Right cardiac atrium (tissue), 5 donors: ENCODE data around the gene ESRRB. TPM values are rescaled to one million over a fixed set of nuclear protein-coding genes. Genes with fewer than 3 reads are reported as not detected.

ENCODE experiments used
- ATAC-seq, 2 donors: fragments of 200-7000 bp; cut with Tn5 transposase; one replicate each; pipeline versions ENCODE4 v1.8.0 to v1.9.1; 2020; ENCODE audit warnings: moderate library complexity in 2 of 2, mild to moderate bottlenecking in 1 of 2
- DNase-seq, 3 donors: peaks; one replicate each; pipeline ENCODE4 v3.0.0-alpha.2; 2020
- H3K27ac ChIP-seq: one replicate; pipeline ENCODE4 v1.5.1; 2013; ENCODE audit warnings: mild to moderate bottlenecking, low read length, control low read depth, moderate library complexity
- H3K27me3 ChIP-seq: one replicate; pipeline ENCODE4 v1.6.1; 2013; ENCODE audit not compliant: control insufficient read depth, insufficient read depth
- H3K4me1 ChIP-seq: one replicate; pipeline ENCODE4 v1.6.1; 2013; ENCODE audit warnings: low read length; ENCODE audit not compliant: control insufficient read depth, insufficient read depth
- H3K4me3 ChIP-seq: one replicate; pipeline ENCODE4 v1.5.1; 2013; ENCODE audit warnings: low read length, control low read depth
- H3K9me3 ChIP-seq: one replicate; pipeline ENCODE4 v1.6.1; 2013; ENCODE audit warnings: low read length; ENCODE audit not compliant: control insufficient read depth
- WGBS: extraction: QIAGEN DNeasy Blood & Tissue Kit; methylation state at CpG from one replicate; pipeline ENCODE4 v1.1.7; 2013; 5-methylcytosine and 5-hydroxymethylcytosine counted together
- intact Hi-C, 4 donors: fragments of 100-400 bp; cut with DNase I; formaldehyde crosslinking; loops; one replicate each; pipeline versions ENCODE4 v1.11.0 to v1.14.0; 2022 to 2023
- polyA plus RNA-seq: library from polyadenylated mRNA; stranded (reverse); fragments of 200-250 nt; gene quantifications from one replicate; pipeline ENCODE4 v1.2.3, GENCODE V29; 2013
- total RNA-seq, 4 donors: library from RNA; stranded (reverse); fragmentation: NEBNext Ultra II Directional; extraction: Animal tissue kit (Norgen Biotek cat#: 25700); gene quantifications; one replicate each; pipeline ENCODE4 v1.2.1, GENCODE V29; 2021
- donor health status: healthy with polysubstance abuse.
- donor health status: DM: no; HTN: yes; CAD: no.
- donor health status: DM: no; HTN: no; CAD: no.
- donor health status: DM: no; HTN: yes; CAD: no; lungs with severe emphysema.
- donor health status: DM: yes; HTN: yes; CAD: no.

The ESRRB gene
- total and polyA plus RNA-seq, 5 donors, result 7.2 to 10.3 (median 8.7) TPM

DNA sequence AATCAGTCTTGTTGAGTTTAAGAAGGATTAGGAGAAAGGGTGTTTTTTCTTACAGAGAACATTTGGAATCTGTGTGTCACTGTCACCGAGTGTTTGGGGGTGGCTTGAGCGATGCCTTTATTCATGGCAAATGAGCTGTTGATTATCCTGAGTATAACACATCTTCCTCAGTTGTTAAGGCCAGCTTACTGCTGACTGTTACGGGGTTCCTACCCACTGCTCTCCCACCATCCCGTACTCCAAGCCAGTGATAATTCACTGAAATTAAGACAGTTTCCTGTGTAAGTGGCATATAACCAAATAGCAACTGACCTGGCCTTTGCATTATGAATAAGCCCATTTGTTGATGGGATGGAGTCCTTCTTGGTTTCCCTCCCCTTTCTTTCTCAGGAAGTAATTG, 9.5 kb downstream of the ESRRB start:
- Histone ChIP-seq H3K4me3 (no peak overlapping the region), H3K9me3 (no peaks in the 10 kb centered on the region), H3K27ac (no peak overlapping the region), H3K27me3 (no peaks in the 10 kb centered on the region), H3K4me1 (no peaks in the 10 kb centered on the region)
- DNase-seq, result no peak
- intact Hi-C loops, result loop anchor here in 2 of 4 donors (10.0 kb wide), 1 partner anchor 331 kb away; no protein-coding TSS in a partner anchor
- 47% methylated on average over 4 of the region's 4 CpGs for whole genome bisulfite sequencing
- no peak for ATAC-seq

- no peaks in the 10 kb centered on the region for H3K9me3 ChIP-seq
- no peaks in the 10 kb centered on the region for H3K27me3 ChIP-seq
- ATAC-seq (peak; percentile 86 to 87), DNase-seq (peak; percentile 54 to 84 (median 81))
- H3K4me1 ChIP-seq, result no peaks in the 10 kb centered on the region
- no peak overlapping the region for H3K27ac ChIP-seq
- 18% methylated on average over 11 of the region's 11 CpGs for WGBS
- H3K4me3 ChIP-seq, result no peak overlapping the region
- intact Hi-C loops, result loop anchor here in 2 of 4 donors (10.0 kb wide), 1 partner anchor 332 kb away; no protein-coding TSS in a partner anchor
Measured at GRCh38 chr14:76386944-76387782, 11.2 kb downstream of the ESRRB start.

DNA sequence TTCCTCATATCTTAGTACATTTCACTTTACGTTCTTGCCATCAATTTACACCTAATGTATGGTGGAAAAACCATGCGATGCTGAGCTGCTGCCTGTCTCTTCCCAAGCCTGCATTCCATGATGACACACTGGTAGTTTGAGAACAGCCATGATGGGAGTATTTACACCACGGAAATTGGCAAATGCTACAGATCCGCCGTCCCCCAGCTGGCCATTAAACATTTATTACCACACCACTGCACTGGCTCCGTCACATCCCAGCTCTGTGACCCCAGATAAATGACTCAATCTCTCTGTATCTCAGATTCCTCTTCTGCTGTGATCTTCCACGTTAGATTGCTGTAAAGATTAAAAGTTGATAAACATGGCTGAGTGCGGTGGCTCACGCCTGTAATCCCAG, 13.9 kb downstream of the ESRRB start:
- H3K27ac ChIP-seq, result no peak overlapping the region
- WGBS, result 84% methylated on average over 9 of the region's 9 CpGs
- H3K4me1 ChIP-seq, result no peaks in the 10 kb centered on the region
- no peaks in the 10 kb centered on the region for H3K9me3 ChIP-seq
- ATAC-seq (no peak), DNase-seq (no peak)
- no peaks in the 10 kb centered on the region for H3K27me3 ChIP-seq
- intact Hi-C loops, result loop anchor here in 2 of 4 donors (10.0 kb wide), 1 partner anchor 335 kb away; no protein-coding TSS in a partner anchor
- H3K4me3 ChIP-seq, result no peak overlapping the region

DNA sequence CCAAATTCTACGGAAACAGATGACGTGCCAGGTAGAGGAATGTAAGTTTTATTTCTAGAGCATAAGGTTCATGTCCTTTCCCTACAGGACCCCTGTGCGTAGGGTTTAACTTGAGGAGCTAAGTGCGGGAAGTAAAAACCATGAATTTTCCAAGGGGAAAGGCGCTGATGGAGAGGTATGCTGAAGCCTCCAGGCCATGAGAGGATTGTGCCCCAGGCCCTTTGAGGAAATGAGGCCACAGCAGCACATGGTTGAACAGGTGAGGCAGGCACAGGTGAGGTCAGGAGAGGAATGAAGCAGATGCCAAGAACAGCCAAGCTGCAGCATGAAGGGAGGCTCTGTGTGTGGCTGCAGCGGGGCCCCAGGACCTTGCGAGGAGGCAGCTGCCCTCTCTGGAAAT, 14.7 kb downstream of the ESRRB start:
- ATAC-seq (no peak), DNase-seq (no peak)
- H3K9me3 ChIP-seq, result no peaks in the 10 kb centered on the region
- no peak overlapping the region for H3K4me3 ChIP-seq
- intact Hi-C loops, result no loop called here
- no peaks in the 10 kb centered on the region for H3K4me1 ChIP-seq
- no peaks in the 10 kb centered on the region for H3K27me3 ChIP-seq
- 91% methylated on average over 7 of the region's 7 CpGs for WGBS
- no peak overlapping the region for H3K27ac ChIP-seq

- WGBS, result 70% methylated on average over 12 of the region's 12 CpGs
- intact Hi-C loops, result no loop called here
- Histone ChIP-seq H3K27me3 (no peaks in the 10 kb centered on the region), H3K4me1 (no peaks in the 10 kb centered on the region), H3K27ac (no peak overlapping the region), H3K4me3 (no peak overlapping the region), H3K9me3 (no peaks in the 10 kb centered on the region)
- ATAC-seq, result no peak
- no peak for DNase-seq
Measured at GRCh38 chr14:76391981-76392690, 16.2 kb downstream of the ESRRB start.

- Histone ChIP-seq H3K27me3 (no peaks in the 10 kb centered on the region), H3K4me1 (no peaks in the 10 kb centered on the region), H3K9me3 (no peaks in the 10 kb centered on the region), H3K4me3 (no peak overlapping the region), H3K27ac (no peak overlapping the region)
- DNase-seq (no peak), ATAC-seq (no peak)
- intact Hi-C loops, result no loop called here
- WGBS, result 75% methylated on average over 5 of the region's 5 CpGs
Measured at GRCh38 chr14:76394569-76394968, 18.6 kb downstream of the ESRRB start.

GRCh38 chr14:76395161-76395560, 19.2 kb downstream of the ESRRB start:
- intact Hi-C loops, result no loop called here

DNA sequence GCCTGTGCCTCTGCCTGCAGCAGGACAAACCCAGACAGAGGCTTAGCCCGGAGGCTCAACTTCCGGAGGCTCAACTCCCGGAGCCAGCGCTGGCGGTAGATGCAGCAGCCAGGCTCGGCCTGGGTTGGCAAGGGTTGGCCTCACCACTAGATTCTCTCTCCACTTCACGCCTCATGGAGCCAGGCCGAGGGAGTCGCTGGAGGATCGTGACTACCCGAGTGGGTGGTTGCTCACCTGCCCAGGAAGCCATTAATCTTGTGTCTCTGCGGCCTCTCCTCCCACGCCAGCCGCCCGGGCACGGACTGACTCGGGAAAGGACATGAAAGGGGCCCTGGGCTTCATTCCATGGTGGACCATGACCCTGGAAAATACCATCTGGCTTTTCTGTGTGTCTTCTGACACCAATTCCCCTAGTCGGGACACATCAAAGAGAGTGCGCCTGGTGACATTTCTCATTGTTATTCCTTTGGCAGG, 20.8 kb downstream of the ESRRB start:
- DNase-seq (no peak), ATAC-seq (no peak)
- no peak overlapping the region for H3K4me3 ChIP-seq
- 70% methylated on average over 19 of the region's 19 CpGs for WGBS
- H3K4me1 ChIP-seq, result no peaks in the 10 kb centered on the region
- no peaks in the 10 kb centered on the region for H3K27me3 ChIP-seq
- no peaks in the 10 kb centered on the region for H3K9me3 ChIP-seq
- no peak overlapping the region for H3K27ac ChIP-seq
- intact Hi-C loops, result no loop called here

More at GRCh38 chr14:76395161-76395560, 19.2 kb downstream of the ESRRB start:
- Histone ChIP-seq H3K27me3 (no peaks in the 10 kb centered on the region), H3K4me1 (no peaks in the 10 kb centered on the region), H3K4me3 (no peak overlapping the region), H3K27ac (no peak overlapping the region), H3K9me3 (no peaks in the 10 kb centered on the region)
- no peak for DNase-seq
- ATAC-seq, result no peak
- WGBS, result 81% methylated on average over 8 of the region's 8 CpGs

DNA sequence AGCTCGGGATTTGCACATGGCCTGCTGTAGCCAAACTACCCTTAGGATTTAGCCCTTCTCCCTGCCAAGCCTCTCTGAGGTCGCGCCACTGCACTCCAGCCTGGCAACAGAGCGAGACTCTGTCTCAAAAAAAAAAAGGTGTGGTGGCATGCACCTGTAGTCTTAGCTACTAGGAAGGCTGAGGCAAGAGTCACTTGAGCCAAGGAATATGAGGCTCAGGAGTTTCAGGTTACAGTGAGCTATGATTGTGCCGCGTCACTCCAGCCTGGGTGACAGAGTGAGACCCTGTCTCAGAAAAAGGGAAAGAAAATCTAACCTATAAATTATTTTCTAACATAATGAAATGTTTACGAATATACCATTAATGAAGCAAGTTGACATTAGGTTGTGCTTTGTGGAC, 29.7 kb downstream of the ESRRB start:
- H3K4me3 ChIP-seq, result no peak overlapping the region
- intact Hi-C loops, result no loop called here
- H3K4me1 ChIP-seq, result no peaks in the 10 kb centered on the region
- DNase-seq (no peak), ATAC-seq (no peak)
- WGBS, result 89% methylated on average over 7 of the region's 7 CpGs
- no peaks in the 10 kb centered on the region for H3K27me3 ChIP-seq
- H3K27ac ChIP-seq, result no peak overlapping the region
- H3K9me3 ChIP-seq, result no peaks in the 10 kb centered on the region

DNA sequence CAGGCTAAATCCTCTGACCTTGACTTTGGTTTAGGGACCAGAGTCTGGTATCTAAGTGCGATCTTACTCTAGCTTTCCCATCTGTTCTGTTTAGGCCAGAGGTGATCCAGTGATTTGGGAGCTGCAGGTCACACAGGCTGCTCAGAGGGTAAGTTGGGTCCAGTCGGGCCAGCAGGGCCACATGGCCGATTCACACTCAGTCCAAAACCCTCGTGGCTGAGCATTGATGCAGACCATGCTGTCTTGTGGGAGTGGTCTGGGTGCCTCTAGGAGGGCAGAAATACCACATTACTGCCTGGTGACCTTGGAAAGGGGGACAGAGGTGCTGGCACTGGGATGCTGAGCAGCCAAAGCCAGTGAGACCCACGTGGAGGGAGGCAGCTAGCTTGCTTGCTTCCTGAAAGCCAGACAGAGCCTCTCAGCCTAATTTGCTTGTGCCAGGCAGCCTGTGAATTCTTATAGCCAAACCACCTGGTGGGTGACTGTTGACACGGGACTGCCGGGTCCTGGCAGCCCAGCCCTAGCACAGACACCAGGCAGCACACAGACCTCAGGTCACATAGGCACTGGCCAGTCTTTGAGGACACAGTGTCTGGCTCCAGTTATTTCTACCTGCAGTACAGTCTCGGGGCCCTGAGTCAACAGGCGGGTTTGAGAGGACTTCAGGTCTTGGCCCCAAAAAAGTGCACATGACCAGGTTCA, 31.7 kb downstream of the ESRRB start:
- ATAC-seq (peak in 1 of 2 donors; percentile 26), DNase-seq (no peak)
- intact Hi-C loops, result no loop called here
- Histone ChIP-seq H3K4me1 (no peaks in the 10 kb centered on the region), H3K4me3 (no peak overlapping the region), H3K9me3 (no peaks in the 10 kb centered on the region), H3K27ac (no peak overlapping the region), H3K27me3 (no peaks in the 10 kb centered on the region)
- WGBS, result 71% methylated on average over 9 of the region's 9 CpGs

GRCh38 chr14:76408877-76409276, 32.9 kb downstream of the ESRRB start:
- DNase-seq (no peak), ATAC-seq (no peak)
- H3K27me3 ChIP-seq, result no peaks in the 10 kb centered on the region
- H3K4me1 ChIP-seq, result no peaks in the 10 kb centered on the region
- no peaks in the 10 kb centered on the region for H3K9me3 ChIP-seq
- intact Hi-C loops, result no loop called here
- 82% methylated on average over 1 of the region's 1 CpG for WGBS
- H3K4me3 ChIP-seq, result no peak overlapping the region
- H3K27ac ChIP-seq, result no peak overlapping the region
